AG09309 (cell line): Measurements from ENCODE around the gene CCNK.

Source experiments
- DNase-seq: peaks from one replicate; pipeline ENCODE4 v3.0.0-alpha.2; 2010; ENCODE audit warnings: low read depth
- H3K4me3 ChIP-seq: 2 replicates; pipeline ENCODE4 v1.5.1; 2011; ENCODE audit warnings: mild to moderate bottlenecking, low read depth, low read length, moderate library complexity; ENCODE audit not compliant: control insufficient read depth
- CTCF ChIP-seq: IDR thresholded peaks from 2 replicates; pipeline ENCODE4 v1.5.1; 2011; ENCODE audit warnings: mild to moderate bottlenecking, low read depth, low read length, inconsistent platforms; ENCODE audit not compliant: insufficient read depth, control insufficient read depth; ENCODE audit errors: missing control alignments

CCNK gene

GRCh38 chr14:99535908-99536778 lies 54.9 kb downstream of the CCNK start:
- H3K4me3 ChIP-seq: no peak overlapping the region
- TF ChIP-seq CTCF: no peak
- DNase-seq: no peak

GRCh38 chr14:99537399-99537798 lies 56.2 kb downstream of the CCNK start:
- H3K4me3 ChIP-seq: no peak overlapping the region
- TF ChIP-seq CTCF: no peak
- no peak for DNase-seq

- no peak for DNase-seq
- H3K4me3 ChIP-seq: no peak overlapping the region
- no peak for TF ChIP-seq CTCF
Observed at GRCh38 chr14:99538275-99538674, 57.1 kb downstream of the CCNK start.

- TF ChIP-seq CTCF: no peak
- no peak for DNase-seq
- no peak overlapping the region for H3K4me3 ChIP-seq
Observed at GRCh38 chr14:99538733-99539132, 57.5 kb downstream of the CCNK start.

- no peak for TF ChIP-seq CTCF
- DNase-seq: no peak
- H3K4me3 ChIP-seq: no peak overlapping the region
Observed at GRCh38 chr14:99539491-99539890, 58.3 kb downstream of the CCNK start.

GRCh38 chr14:99540196-99541032 lies 59.2 kb downstream of the CCNK start:
- no peak overlapping the region for H3K4me3 ChIP-seq
- DNase-seq: no peak
- TF ChIP-seq CTCF: no peak
